ENCODE results near the gene DCAF4. TPM values are rescaled to one million over a fixed set of nuclear protein-coding genes. Genes with fewer than 3 reads are reported as not detected.

DCAF4 gene
- total RNA-seq, 4 donors from 2014 or later: 29.0 to 45.0 (median 36.7) TPM

DNA sequence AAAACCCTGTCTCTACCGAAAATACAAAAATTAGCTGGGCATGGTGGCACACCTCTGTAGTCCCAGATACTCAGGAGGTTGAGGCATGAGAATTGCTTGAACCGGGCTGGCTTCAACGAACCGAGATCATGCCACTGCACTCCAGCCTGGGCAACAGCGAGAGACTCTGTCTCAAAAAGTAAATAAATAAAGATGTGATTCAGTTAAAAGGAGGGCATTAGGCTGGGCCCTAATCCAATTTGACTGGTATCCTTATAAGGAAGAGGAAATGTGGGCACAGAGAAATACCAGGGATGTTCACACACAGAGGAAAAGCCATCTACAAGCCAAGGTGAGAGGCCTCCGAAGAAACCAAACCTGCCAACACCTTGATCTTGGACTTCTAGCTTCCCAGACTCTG, 10.1 kb upstream of the DCAF4 start:
- Histone ChIP-seq H3K36me3 (no peaks in the 10 kb centered on the region), H3K27ac (no peak overlapping the region), H3K9me3 (no peaks in the 10 kb centered on the region), H3K27me3 (no peaks in the 10 kb centered on the region), H3K4me3 (replicated peaks in 1 of 3) (no peak overlapping the region), H3K4me1 (peaks cover 0 to 8% of the 10 kb centered on the region in 2 donors)
- intact Hi-C loops (cut with DNase I): no loop called here
- no peak for DNase-seq
- TF ChIP-seq, protein P1, sequence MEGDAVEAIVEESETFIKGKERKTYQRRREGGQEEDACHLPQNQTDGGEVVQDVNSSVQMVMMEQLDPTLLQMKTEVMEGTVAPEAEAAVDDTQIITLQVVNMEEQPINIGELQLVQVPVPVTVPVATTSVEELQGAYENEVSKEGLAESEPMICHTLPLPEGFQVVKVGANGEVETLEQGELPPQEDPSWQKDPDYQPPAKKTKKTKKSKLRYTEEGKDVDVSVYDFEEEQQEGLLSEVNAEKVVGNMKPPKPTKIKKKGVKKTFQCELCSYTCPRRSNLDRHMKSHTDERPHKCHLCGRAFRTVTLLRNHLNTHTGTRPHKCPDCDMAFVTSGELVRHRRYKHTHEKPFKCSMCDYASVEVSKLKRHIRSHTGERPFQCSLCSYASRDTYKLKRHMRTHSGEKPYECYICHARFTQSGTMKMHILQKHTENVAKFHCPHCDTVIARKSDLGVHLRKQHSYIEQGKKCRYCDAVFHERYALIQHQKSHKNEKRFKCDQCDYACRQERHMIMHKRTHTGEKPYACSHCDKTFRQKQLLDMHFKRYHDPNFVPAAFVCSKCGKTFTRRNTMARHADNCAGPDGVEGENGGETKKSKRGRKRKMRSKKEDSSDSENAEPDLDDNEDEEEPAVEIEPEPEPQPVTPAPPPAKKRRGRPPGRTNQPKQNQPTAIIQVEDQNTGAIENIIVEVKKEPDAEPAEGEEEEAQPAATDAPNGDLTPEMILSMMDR (IDR thresholded peaks at IDR 0.05): no peak
- TF ChIP-seq POLR2A (IDR thresholded peaks at IDR 0.05): no peak
- WGBS, 2 donors: 66 to 73% methylated on average over 6 of the region's 6 CpGs

DNA sequence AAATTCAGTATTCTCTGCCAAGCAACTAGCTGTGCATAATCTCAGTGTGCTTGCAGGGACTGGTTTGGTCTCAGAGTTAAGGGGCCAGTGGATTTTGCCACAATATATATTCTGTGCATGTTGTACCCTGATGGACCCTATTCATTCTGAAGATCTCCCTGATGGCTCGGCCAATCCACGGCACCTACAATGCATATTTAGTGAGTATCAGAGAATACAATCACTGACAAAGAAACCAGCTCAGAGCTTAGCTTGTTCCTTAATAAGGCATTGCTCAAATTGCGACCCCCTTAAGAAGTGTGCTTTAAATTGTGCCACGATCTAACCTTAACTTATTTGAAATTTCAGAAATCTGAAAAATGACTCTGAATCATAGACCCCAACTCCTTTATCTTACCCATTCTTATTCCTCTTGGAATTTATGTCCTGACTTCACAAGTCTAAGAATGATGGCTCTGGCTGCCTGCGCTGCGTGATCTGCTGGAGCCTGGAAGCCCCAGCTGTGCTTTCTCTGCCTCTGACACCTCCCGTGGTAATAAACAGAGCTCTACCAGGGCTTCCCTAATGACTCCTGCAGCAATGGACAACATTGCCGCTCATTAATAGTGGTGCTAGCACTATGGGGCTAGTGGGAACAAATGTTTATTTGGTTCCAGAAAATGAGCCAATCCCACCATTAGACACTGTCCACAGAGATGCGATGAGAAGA, 9.0 kb upstream of the DCAF4 start:
- no peaks in the 10 kb centered on the region for H3K9me3 ChIP-seq
- peaks cover 0 to 8% of the 10 kb centered on the region in 2 donors for H3K4me1 ChIP-seq
- no peaks in the 10 kb centered on the region for H3K27me3 ChIP-seq
- H3K4me3 ChIP-seq (replicated peaks in 1 of 3): no peak overlapping the region
- no peaks in the 10 kb centered on the region for H3K36me3 ChIP-seq
- TF ChIP-seq, protein P1 (IDR thresholded peaks at IDR 0.05): no peak
- no peak for TF ChIP-seq POLR2A (IDR thresholded peaks at IDR 0.05)
- intact Hi-C loops (cut with DNase I): no loop called here
- no peak overlapping the region for H3K27ac ChIP-seq
- DNase-seq: no peak
- 65 to 70% methylated on average over 9 of the region's 9 CpGs for WGBS, 2 donors

DNA sequence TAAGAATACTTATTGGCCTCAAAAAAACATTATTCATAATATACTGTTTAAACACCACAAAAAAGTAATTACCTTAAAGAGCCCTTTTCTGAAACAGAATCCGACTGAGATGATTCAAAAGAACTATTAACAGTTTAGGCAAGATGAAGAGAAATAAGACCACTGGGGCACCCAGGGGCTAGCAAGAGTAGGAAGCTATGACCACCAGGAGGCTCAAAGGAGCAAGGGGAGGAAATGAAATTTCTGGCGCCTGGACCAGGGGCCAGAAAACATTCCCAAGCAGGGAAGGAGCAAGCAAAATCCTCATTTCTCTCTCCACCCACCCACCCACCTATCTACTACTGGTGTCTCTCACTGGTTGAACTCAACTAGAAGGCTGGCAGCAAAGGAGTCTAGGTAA, 6.3 kb upstream of the DCAF4 start:
- no peaks in the 10 kb centered on the region for H3K27me3 ChIP-seq
- H3K4me3 ChIP-seq (replicated peaks in 1 of 3): no peak overlapping the region
- no peaks in the 10 kb centered on the region for H3K9me3 ChIP-seq
- intact Hi-C loops (cut with DNase I): no loop called here
- H3K4me1 ChIP-seq: peaks cover 10 to 21% of the 10 kb centered on the region in 2 donors
- 78 to 89% methylated on average over 2 of the region's 2 CpGs for WGBS, 2 donors
- TF ChIP-seq POLR2A (IDR thresholded peaks at IDR 0.05): no peak
- TF ChIP-seq, protein P1 (IDR thresholded peaks at IDR 0.05): no peak
- DNase-seq: no peak
- no peak overlapping the region for H3K27ac ChIP-seq
- H3K36me3 ChIP-seq: no peaks in the 10 kb centered on the region

DNA sequence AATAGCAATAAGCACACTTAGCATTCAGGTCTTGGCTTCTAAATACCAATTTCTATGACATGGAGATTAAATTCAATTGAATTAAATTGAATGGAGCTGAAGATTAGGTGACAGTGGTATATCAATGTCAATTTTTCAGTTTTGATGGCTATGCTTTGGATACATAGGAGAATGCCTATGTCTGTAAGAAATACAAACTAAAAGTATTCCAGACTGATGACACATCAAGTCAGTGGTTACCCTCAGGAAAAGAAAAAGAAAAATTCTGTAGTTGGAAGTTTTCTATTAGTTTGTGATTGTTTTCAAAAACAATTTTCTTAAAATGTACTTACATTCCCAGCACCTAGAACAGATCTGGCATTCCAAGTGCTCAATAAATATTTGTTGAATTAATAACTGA, 4.9 kb upstream of the DCAF4 start:
- Histone ChIP-seq H3K27me3 (no peaks in the 10 kb centered on the region), H3K4me1 (peaks cover 16 to 17% of the 10 kb centered on the region in 2 donors), H3K27ac (no peak overlapping the region), H3K36me3 (no peaks in the 10 kb centered on the region), H3K9me3 (no peaks in the 10 kb centered on the region), H3K4me3 (replicated peaks in 1 of 3) (no peak overlapping the region)
- intact Hi-C loops (cut with DNase I): no loop called here
- TF ChIP-seq, protein P1 (IDR thresholded peaks at IDR 0.05): no peak
- TF ChIP-seq POLR2A (IDR thresholded peaks at IDR 0.05): no peak
- DNase-seq: no peak

DNA sequence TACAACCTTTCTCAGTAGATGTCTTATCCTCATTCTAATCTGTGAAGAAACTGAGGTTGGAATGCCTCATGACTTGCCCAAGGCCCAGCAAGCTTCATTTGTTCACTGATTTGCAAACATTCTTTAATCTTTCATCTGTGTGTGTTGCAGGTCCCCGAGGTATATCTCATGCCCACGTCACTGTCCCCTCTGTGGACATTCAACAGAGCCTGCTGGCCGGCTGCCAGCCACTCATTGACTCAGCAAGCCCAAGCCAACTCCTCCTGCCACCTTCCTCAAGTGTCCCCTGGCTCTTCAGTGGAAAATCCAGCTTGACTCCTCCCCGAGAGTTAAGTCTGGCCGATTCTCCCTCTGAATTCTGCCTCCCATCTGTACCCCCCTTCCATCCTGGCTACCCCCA, 1.9 kb upstream of the DCAF4 start:
- H3K4me3 ChIP-seq (replicated peaks in 1 of 3): no peak overlapping the region
- TF ChIP-seq, protein P1 (IDR thresholded peaks at IDR 0.05): no peak
- TF ChIP-seq POLR2A (IDR thresholded peaks at IDR 0.05): no peak
- H3K27ac ChIP-seq: peak overlapping the region; percentile 92 to 95 (median 93)
- no peaks in the 10 kb centered on the region for H3K9me3 ChIP-seq
- H3K27me3 ChIP-seq: no peaks in the 10 kb centered on the region
- H3K4me1 ChIP-seq: peaks cover 18 to 22% of the 10 kb centered on the region in 2 donors
- H3K36me3 ChIP-seq: no peaks in the 10 kb centered on the region
- DNase-seq: peak; percentile 97 to 98
- WGBS, 2 donors: 33 to 34% methylated on average over 5 of the region's 5 CpGs
- intact Hi-C loops (cut with DNase I): no loop called here

Data from thyroid gland (tissue), 4 donors.